ENCODE results near the gene VKORC1.

Gene VKORC1

DNA sequence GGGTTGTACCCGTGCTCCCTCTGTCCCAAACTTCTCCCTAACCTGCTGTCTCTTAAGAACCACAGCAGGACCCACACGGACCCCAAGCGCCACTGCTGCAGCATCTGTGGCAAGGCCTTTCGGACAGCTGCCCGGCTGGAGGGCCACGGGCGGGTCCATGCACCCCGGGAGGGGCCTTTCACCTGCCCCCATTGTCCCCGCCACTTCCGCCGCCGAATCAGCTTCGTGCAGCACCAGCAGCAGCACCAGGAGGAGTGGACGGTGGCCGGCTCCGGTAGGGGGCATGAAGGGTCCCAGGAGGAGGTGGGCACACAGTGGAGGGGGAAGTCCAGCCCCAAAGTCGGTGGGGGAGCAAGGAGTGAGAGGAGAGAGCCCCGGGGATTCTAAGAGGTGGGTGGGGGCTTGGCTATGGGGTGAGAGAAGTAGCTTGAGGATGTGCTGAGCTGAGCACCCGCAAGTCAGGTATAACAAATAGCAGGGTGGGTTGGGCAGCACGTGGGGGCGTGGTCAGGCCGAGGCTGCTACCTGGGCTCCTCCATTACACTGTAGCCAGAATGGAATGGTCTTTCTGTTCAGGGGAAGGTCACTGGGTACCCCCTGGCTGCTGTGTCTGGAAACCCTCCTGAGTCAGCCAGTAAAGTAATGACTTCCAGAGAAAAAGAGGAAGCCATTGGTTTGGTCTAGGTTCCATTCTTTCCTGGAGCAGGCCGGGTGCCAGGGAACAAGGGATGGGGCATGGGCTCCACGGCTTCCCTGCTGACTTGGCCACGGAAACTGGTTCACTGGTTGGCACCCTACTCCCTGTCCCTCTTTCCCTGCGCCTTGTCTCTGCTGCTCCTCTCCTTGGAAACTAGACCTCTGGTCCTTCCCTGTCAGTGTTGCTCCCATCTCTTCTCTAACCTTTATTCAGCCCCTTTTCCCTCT, 12.9 kb downstream of the VKORC1 start:
- ATAC-seq = no peak

- no peak for ATAC-seq
Measured at GRCh38 chr16:31080756-31081419, 13.7 kb downstream of the VKORC1 start.

DNA sequence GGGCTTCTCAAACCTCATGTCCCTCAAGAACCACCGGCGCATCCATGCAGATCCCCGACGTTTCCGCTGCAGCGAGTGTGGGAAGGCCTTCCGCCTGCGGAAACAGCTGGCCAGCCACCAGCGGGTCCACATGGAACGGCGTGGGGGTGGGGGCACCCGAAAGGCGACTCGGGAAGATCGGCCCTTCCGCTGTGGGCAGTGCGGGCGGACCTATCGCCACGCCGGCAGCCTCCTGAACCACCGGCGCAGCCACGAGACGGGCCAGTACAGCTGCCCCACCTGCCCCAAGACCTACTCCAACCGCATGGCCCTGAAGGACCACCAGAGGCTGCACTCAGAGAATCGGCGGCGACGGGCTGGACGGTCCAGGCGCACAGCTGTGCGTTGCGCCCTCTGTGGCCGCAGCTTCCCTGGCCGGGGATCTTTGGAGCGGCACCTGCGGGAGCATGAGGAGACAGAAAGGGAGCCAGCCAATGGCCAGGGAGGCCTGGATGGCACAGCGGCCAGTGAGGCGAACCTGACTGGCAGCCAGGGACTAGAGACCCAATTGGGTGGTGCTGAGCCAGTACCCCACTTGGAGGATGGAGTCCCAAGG, 14.5 kb downstream of the VKORC1 start:
- ATAC-seq = no peak

GRCh38 chr16:31079342-31079944, 15.2 kb downstream of the VKORC1 start:
- ATAC-seq = no peak

DNA sequence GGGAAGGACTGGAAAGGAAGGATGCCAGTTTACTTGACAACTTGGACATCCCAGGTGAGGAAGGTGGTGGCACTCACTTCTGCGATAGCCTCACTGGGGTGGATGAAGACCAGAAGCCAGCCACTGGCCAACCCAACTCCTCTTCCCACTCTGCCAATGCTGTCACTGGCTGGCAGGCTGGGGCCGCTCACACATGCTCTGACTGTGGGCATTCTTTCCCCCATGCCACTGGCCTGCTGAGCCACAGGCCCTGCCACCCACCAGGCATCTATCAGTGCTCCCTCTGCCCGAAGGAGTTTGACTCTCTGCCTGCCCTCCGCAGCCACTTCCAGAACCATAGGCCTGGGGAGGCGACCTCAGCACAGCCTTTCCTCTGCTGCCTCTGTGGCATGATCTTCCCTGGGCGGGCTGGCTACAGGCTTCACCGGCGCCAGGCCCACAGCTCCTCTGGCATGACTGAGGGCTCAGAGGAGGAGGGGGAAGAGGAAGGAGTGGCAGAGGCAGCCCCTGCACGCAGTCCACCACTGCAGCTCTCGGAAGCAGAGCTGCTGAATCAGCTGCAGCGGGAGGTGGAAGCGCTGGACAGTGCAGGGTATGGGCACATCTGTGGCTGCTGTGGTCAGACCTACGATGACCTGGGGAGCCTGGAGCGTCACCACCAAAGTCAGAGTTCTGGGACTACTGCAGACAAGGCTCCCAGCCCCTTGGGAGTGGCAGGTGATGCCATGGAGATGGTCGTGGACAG, 15.8 kb downstream of the VKORC1 start:
- no peak for ATAC-seq

- no peak for ATAC-seq
Measured at GRCh38 chr16:31077592-31078396, 16.8 kb downstream of the VKORC1 start.

DNA sequence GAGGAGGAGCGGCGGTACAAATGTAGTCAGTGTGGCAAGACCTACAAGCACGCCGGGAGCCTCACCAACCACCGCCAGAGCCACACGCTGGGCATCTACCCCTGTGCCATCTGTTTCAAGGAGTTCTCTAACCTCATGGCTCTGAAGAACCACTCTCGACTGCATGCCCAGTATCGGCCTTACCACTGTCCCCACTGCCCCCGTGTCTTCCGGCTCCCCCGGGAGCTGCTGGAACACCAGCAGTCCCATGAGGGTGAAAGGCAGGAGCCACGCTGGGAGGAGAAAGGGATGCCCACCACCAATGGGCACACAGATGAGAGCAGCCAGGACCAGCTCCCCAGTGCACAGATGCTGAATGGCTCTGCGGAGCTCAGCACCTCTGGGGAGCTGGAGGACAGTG, 17.6 kb downstream of the VKORC1 start:
- ATAC-seq = no peak

DNA sequence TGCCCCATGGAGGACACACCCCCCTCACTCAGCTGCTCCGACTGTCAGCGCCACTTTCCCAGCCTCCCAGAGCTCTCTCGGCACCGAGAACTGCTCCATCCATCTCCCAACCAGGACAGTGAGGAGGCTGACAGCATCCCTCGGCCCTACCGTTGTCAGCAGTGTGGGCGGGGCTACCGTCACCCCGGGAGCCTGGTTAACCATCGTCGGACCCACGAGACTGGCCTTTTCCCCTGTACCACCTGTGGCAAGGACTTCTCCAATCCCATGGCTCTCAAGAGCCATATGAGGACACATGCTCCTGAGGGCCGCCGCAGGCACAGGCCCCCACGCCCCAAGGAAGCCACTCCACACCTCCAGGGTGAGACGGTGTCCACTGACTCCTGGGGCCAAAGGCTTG, 18.3 kb downstream of the VKORC1 start:
- no peak for ATAC-seq

- ATAC-seq = no peak
Measured at GRCh38 chr16:31074814-31075183, 19.8 kb downstream of the VKORC1 start.

GRCh38 chr16:31073970-31074813, 20.4 kb downstream of the VKORC1 start, which contains the start of the genes ZNF646 and ZNF668:
ZNF646 (plus strand) TSS chr16:31074422; CDS start chr16:31076325, 1,903 bp downstream.
ZNF668 (minus strand) TSS chr16:31074240; CDS start chr16:31064459, 9,781 bp downstream.
- peak; percentile 80 to 81 for ATAC-seq

DNA sequence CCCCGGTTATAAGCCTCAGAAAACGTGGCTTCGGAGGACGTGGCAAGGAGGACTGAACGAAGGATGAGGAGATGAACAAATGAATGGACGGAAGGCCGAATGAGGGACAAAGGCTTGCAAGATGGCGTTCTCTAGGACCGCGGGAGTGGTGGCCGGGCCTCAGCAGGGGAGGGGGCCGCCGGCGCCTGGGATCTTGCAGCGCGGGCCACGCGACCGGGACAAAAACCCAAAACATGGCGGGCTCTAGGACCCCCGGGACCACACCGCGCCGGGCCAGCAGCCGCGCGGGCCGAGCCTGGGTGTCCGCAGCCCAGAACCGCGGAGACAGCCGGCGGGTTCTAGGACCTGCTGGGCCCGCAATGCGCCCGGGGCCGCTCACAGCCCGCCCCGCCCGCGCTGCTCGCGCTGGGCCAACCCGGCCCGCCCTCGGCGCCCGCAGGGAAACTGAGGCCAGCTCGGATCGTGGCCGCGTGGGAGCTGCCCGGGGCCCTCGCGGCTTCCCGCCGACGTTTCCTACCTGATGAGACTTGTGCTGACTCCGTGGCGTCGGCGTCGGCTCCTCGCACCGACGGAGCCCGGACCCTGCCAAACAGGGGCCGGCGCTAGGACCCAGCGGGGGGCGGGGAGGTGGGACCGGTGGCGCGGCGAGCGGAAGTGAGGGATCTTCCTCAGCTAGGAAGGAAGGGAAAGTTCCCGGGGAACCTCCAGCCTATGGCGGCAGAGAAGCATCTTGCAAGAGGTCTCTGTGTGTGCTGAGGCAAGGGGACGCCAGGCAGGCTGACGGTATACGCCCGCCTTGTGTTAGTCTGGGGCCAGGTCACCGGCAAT, 21.2 kb downstream of the VKORC1 start:
- peak; percentile 59 to 69 for ATAC-seq

DNA sequence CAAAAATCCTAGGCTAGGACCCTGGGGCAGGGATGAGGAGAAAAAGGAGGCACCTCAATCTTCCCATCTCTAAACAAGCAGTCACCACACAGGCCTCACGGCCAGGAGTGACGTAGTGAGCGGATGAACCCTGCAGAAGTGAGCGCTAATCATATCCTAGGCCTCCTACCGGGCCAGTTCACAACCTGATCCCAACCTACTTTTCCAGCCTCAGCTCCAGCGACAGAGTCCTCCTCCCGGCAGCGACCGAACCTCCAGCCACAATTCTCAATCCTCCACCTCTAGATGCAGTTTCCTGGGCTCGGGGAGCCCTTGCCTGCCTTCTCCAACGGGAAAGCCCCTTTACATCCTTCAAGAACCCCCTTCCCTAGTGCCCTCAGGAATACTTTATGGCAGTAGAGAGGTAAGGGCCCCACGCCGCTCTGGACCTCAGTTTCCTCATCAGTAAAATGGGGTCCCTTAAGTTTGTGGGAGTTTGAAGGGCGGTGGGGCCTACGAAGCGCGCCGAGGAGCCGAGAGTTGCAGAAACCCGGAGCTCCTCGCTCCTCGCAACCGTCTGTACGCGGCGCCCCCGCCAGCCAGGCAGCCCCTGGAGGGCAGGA, 22.0 kb downstream of the VKORC1 start:
- ATAC-seq = no peak

DNA sequence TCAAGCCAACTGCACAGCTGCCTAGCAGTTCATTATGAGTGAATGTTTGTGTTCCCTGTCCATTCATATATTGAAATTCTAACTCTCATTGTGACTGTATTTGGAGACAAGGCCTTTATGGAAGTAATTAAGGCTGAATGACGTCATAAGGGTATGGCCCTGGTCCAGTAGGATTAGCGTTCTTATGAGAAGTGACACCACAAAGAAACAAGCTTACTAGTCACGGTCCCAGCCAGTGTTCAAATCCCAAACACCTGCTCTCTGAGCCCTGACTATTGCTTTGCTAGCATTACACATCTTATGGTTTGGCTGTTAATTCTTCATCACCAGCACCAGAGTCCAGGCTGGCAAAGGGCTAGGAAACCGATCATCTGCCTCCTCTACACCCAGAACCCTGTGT, 22.7 kb downstream of the VKORC1 start:
- ATAC-seq = no peak

- ATAC-seq = no peak
Measured at GRCh38 chr16:31067342-31067741, 27.3 kb downstream of the VKORC1 start.

DNA sequence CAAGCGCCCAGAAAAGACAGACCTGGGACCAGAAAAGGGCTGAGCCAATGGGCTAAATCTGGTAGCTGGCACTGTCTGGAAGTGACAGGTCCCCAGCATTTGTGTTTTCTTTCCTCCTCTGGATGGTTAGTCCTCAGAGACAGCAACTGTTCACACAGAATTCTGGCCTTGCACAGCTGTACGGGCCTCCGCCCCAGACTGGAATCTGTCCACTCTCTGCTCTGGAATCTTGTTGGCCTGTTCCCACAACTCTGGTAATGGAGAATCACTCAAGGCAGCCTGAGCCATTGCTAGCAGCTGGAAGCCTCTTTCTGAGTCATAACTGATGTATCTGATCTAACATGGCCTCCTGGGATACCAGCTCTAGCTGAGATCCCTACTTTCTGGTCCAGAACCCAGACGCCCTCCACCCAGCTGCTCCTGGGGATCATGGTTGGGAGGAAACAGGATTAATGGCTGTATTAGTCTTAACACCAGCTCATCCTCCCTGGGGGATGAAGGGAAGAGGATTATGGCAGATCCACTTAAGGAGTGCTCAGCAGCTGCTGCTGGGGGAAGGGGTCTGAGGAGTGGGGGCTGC, 29.6 kb downstream of the VKORC1 start:
- no peak for ATAC-seq

DNA sequence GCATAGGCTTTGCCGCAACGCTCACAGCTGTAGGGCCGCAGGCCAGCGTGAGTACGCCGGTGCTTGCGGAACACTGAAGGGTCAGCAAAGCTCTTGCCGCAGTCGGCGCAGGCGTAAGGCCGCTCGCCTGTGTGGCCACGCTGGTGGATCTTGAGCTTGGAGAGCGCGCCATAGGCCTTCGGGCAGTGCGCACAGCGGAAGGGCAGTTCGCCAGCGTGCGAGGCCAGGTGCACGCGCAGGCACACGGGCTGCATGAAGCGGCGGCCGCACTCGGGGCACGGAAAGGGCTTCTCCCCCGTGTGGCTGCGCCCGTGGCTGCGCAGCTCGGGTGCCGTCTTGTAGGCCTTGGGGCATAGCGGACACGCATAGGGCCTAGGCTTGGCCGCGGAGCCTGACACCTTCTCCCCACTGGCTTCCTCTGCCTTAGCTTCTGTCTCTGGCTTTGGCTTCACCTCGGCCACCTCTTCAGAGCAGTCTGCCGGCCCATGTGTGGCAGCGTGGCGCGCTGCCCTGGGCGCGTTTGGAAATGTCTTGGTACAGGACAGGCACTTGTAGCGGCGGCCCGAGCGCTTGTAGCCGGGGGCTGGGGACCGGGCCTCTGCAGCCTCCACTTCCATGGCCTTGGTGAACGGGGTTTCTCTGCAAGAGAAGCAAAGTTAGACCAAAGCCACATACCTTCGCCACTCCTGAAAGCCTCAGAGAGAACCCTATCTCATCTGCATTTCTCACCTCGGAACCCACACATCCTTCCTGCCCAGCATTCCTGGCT, 30.6 kb downstream of the VKORC1 start:
- ATAC-seq = no peak

- no peak for ATAC-seq
Measured at GRCh38 chr16:31063495-31063842, 31.1 kb downstream of the VKORC1 start.

- ATAC-seq = no peak
Measured at GRCh38 chr16:31061813-31062440, 32.7 kb downstream of the VKORC1 start.

Data from activated CD4-positive, CD25-positive, alpha-beta regulatory T cell treated with anti-CD3 and anti-CD28 coated beads, Interleukin-2, amount 50 U/mL, for 24 hours (primary cell).